Measurements from ENCODE around the gene CERS2. TPM values are rescaled to one million over a fixed set of nuclear protein-coding genes. Genes with fewer than 3 reads are reported as not detected.

CERS2 gene
- total RNA-seq, 1 donor from 2014 or later = 71.6 TPM

Other genes starting within 250 kb of the CERS2 start
- gene CTSS, start 209.1 kb downstream of the CERS2 start, total RNA-seq = 57.5 and 63.3 TPM in 2 replicates
- gene CTSK, start 166.6 kb downstream of the CERS2 start, total RNA-seq = 0.68 and 0.84 TPM in 2 replicates
- gene ARNT, start 98.2 kb downstream of the CERS2 start, total RNA-seq = 30.5 and 41.6 TPM in 2 replicates
- not detected in 2 replicates for gene CTXND2, start 87.7 kb downstream of the CERS2 start, total RNA-seq
- 38.1 and 45.3 TPM in 2 replicates for gene SETDB1, start 48.5 kb downstream of the CERS2 start, total RNA-seq
- gene ANXA9, start 7.5 kb upstream of the CERS2 start, total RNA-seq = not detected in 2 replicates
- gene MINDY1, start 32.1 kb upstream of the CERS2 start, total RNA-seq = 10.0 and 15.0 TPM in 2 replicates
- gene PRUNE1, start 33.6 kb upstream of the CERS2 start, total RNA-seq = 6.0 and 8.7 TPM in 2 replicates
- 0.17 and 0.33 TPM in 2 replicates for gene BNIPL, start 61.8 kb upstream of the CERS2 start, total RNA-seq
- gene C1orf56, start 72.9 kb upstream of the CERS2 start, total RNA-seq = 1.1 and 1.4 TPM in 2 replicates
- 63.1 and 78.6 TPM in 2 replicates for gene CDC42SE1, start 84.8 kb upstream of the CERS2 start, total RNA-seq
- 1.2 and 3.6 TPM in 2 replicates for gene MLLT11, start 85.6 kb upstream of the CERS2 start, total RNA-seq
- gene GABPB2, start 95.9 kb upstream of the CERS2 start, total RNA-seq = 6.3 and 10.7 TPM in 2 replicates
- gene SEMA6C, start 171.8 kb upstream of the CERS2 start, total RNA-seq = 21.3 and 33.4 TPM in 2 replicates
- 0.14 TPM in 1 of 2 replicates, not detected in the other for gene TNFAIP8L2, start 181.8 kb upstream of the CERS2 start, total RNA-seq
- gene LYSMD1, start 191.1 kb upstream of the CERS2 start, total RNA-seq = 3.3 and 5.3 TPM in 2 replicates
- 21.1 and 23.8 TPM in 2 replicates for gene SCNM1, start 191.3 kb upstream of the CERS2 start, total RNA-seq
- gene TMOD4, start 201.1 kb upstream of the CERS2 start, total RNA-seq = 0.56 TPM in 1 of 2 replicates, not detected in the other
- gene VPS72, start 215.4 kb upstream of the CERS2 start, total RNA-seq = 46.8 and 64.3 TPM in 2 replicates
- gene PIP5K1A, start 223.7 kb upstream of the CERS2 start, total RNA-seq = 44.4 and 57.6 TPM in 2 replicates

Measured in dermis blood vessel endothelial cell (primary cell).